Activated T-helper 1 cell treated with anti-CD3 and anti-CD28 coated beads, Interleukin-12 subunit alpha, Interleukin-12 subunit beta, Interleukin-2, Interleukin-4 antibody, amounts not matched to agents 30 ng/mL and 10 ng/mL and 1 ng/mL, durations not matched to agents 14 hours and 24 hours and 36 hours (primary cell): ENCODE results near the gene BHLHA9. TPM values are rescaled to one million over a fixed set of nuclear protein-coding genes. Genes with fewer than 3 reads are reported as not detected.

Source experiments
- DNase-seq: peaks from one replicate; pipeline ENCODE4 v3.0.0; 2021; ENCODE audit warnings: low spot score
- H3K27ac Mint-ChIP-seq: one replicate; pipeline ENCODE4 v1.8.0; 2021; ENCODE audit warnings: mild to moderate bottlenecking, mixed read lengths
- H3K27me3 Mint-ChIP-seq: one replicate; pipeline ENCODE4 v1.8.0; 2022; ENCODE audit warnings: mild to moderate bottlenecking, moderate library complexity, mixed read lengths; ENCODE audit not compliant: insufficient read depth
- H3K36me3 Mint-ChIP-seq: one replicate; pipeline ENCODE4 v1.8.0; 2021; ENCODE audit warnings: low read depth, mixed read lengths
- H3K4me1 Mint-ChIP-seq: one replicate; pipeline ENCODE4 v1.8.0; 2021; ENCODE audit warnings: low read depth, mixed read lengths
- H3K4me3 Mint-ChIP-seq: one replicate; pipeline ENCODE4 v1.8.0; 2021; ENCODE audit warnings: mild to moderate bottlenecking, moderate library complexity, mixed read lengths
- H3K9me3 Mint-ChIP-seq: one replicate; pipeline ENCODE4 v1.8.0; 2021; ENCODE audit warnings: mixed read lengths
- intact Hi-C: fragments of 100-400 bp; cut with micrococcal nuclease; formaldehyde crosslinking; loops from one replicate; pipeline ENCODE4 v1.15.1; 2024
- total RNA-seq: library from RNA; stranded (reverse); gene quantifications from 2 replicates; pipeline ENCODE4 v1.2.3, GENCODE V29; 2022

BHLHA9 gene
- total RNA-seq, 1 donor from 2014 or later = not detected

- Mint-ChIP-seq H3K36me3 (no peaks in the 10 kb centered on the region), H3K4me1 (peaks cover 15% of the 10 kb centered on the region), H3K9me3 (no peaks in the 10 kb centered on the region), H3K4me3 (no peak overlapping the region), H3K27ac (no peak overlapping the region), H3K27me3 (peaks cover 40% of the 10 kb centered on the region)
- intact Hi-C loops = no loop called here
- no peak for DNase-seq
Measured at GRCh38 chr17:1264196-1264595, 6.0 kb upstream of the BHLHA9 start.

- intact Hi-C loops = loop anchor here (1.0 to 5.0 kb wide), 2 partner anchors 8 to 295 kb away; partner anchors contain the start of gene PITPNA
- Mint-ChIP-seq H3K36me3 (no peaks in the 10 kb centered on the region), H3K27ac (no peak overlapping the region), H3K9me3 (no peaks in the 10 kb centered on the region), H3K4me1 (peaks cover 10% of the 10 kb centered on the region), H3K27me3 (peaks cover 33% of the 10 kb centered on the region), H3K4me3 (peak overlapping the region; percentile 78)
- no peak for DNase-seq
Measured at GRCh38 chr17:1267471-1267943, 2.7 kb upstream of the BHLHA9 start.

- H3K27me3 Mint-ChIP-seq = peaks cover 40% of the 10 kb centered on the region
- no peak overlapping the region for H3K4me3 Mint-ChIP-seq
- H3K9me3 Mint-ChIP-seq = no peaks in the 10 kb centered on the region
- DNase-seq = no peak
- no peak overlapping the region for H3K27ac Mint-ChIP-seq
- H3K36me3 Mint-ChIP-seq = no peaks in the 10 kb centered on the region
- H3K4me1 Mint-ChIP-seq = peaks cover 20% of the 10 kb centered on the region
- intact Hi-C loops = no loop called here
Measured at GRCh38 chr17:1271030-1271423, 783 bp downstream of the BHLHA9 start.

GRCh38 chr17:1271441-1271840, 1.2 kb downstream of the BHLHA9 start:
- Mint-ChIP-seq H3K9me3 (no peaks in the 10 kb centered on the region), H3K27me3 (peaks cover 37% of the 10 kb centered on the region), H3K4me1 (peaks cover 23% of the 10 kb centered on the region), H3K4me3 (no peak overlapping the region), H3K36me3 (no peaks in the 10 kb centered on the region), H3K27ac (no peak overlapping the region)
- intact Hi-C loops = no loop called here
- no peak for DNase-seq

GRCh38 chr17:1272701-1273100, 2.5 kb downstream of the BHLHA9 start:
- intact Hi-C loops = no loop called here
- Mint-ChIP-seq H3K36me3 (no peaks in the 10 kb centered on the region), H3K4me3 (no peak overlapping the region), H3K9me3 (no peaks in the 10 kb centered on the region), H3K4me1 (peaks cover 23% of the 10 kb centered on the region), H3K27me3 (peaks cover 37% of the 10 kb centered on the region), H3K27ac (no peak overlapping the region)
- DNase-seq = no peak

GRCh38 chr17:1273492-1274244, 3.4 kb downstream of the BHLHA9 start:
- H3K36me3 Mint-ChIP-seq = no peaks in the 10 kb centered on the region
- intact Hi-C loops = no loop called here

GRCh38 chr17:1274245-1274608, 4.0 kb downstream of the BHLHA9 start:
- H3K36me3 Mint-ChIP-seq = no peaks in the 10 kb centered on the region
- peaks cover 15% of the 10 kb centered on the region for H3K4me1 Mint-ChIP-seq
- intact Hi-C loops = no loop called here
- no peak for DNase-seq
- no peaks in the 10 kb centered on the region for H3K9me3 Mint-ChIP-seq
- peaks cover 33% of the 10 kb centered on the region for H3K27me3 Mint-ChIP-seq
- H3K4me3 Mint-ChIP-seq = no peak overlapping the region
- H3K27ac Mint-ChIP-seq = no peak overlapping the region

More at GRCh38 chr17:1273492-1274244, 3.4 kb downstream of the BHLHA9 start:
- Mint-ChIP-seq H3K9me3 (no peaks in the 10 kb centered on the region), H3K4me1 (peaks cover 21% of the 10 kb centered on the region), H3K4me3 (no peak overlapping the region), H3K27ac (no peak overlapping the region), H3K27me3 (peaks cover 38% of the 10 kb centered on the region)
- no peak for DNase-seq

- no peak for DNase-seq
- Mint-ChIP-seq H3K27me3 (peaks cover 23% of the 10 kb centered on the region), H3K36me3 (no peaks in the 10 kb centered on the region), H3K4me1 (peaks cover 13% of the 10 kb centered on the region), H3K27ac (peak overlapping the region; percentile 36), H3K9me3 (no peaks in the 10 kb centered on the region), H3K4me3 (peak overlapping the region; percentile 26)
- intact Hi-C loops = no loop called here
Measured at GRCh38 chr17:1275205-1275961, 5.1 kb downstream of the BHLHA9 start.

- intact Hi-C loops = loop anchor here (1.0 kb wide), 2 partner anchors 56 to 239 kb away; no protein-coding TSS in a partner anchor
- Mint-ChIP-seq H3K4me3 (peak overlapping the region; percentile 39), H3K4me1 (peaks cover 13% of the 10 kb centered on the region), H3K9me3 (no peaks in the 10 kb centered on the region), H3K27ac (peak overlapping the region; percentile 59), H3K36me3 (no peaks in the 10 kb centered on the region), H3K27me3 (peaks cover 23% of the 10 kb centered on the region)
- peak; percentile 63 for DNase-seq
Measured at GRCh38 chr17:1275962-1276736, 5.9 kb downstream of the BHLHA9 start.

GRCh38 chr17:1280652-1281051, 10.4 kb downstream of the BHLHA9 start:
- Mint-ChIP-seq H3K4me3 (no peak overlapping the region), H3K27ac (no peak overlapping the region), H3K27me3 (peaks cover 3% of the 10 kb centered on the region), H3K9me3 (no peaks in the 10 kb centered on the region), H3K36me3 (no peaks in the 10 kb centered on the region), H3K4me1 (peaks cover 7% of the 10 kb centered on the region)
- intact Hi-C loops = no loop called here
- DNase-seq = no peak

- Mint-ChIP-seq H3K4me3 (no peak overlapping the region), H3K27ac (peak overlapping the region; percentile 21), H3K4me1 (no peaks in the 10 kb centered on the region), H3K36me3 (peaks cover 4% of the 10 kb centered on the region), H3K9me3 (peaks cover 9% of the 10 kb centered on the region), H3K27me3 (no peaks in the 10 kb centered on the region)
- DNase-seq = no peak
- intact Hi-C loops = no loop called here
Measured at GRCh38 chr17:1286379-1287106, 16.3 kb downstream of the BHLHA9 start.

GRCh38 chr17:1289695-1290094, 19.5 kb downstream of the BHLHA9 start:
- no peak overlapping the region for H3K4me3 Mint-ChIP-seq
- H3K36me3 Mint-ChIP-seq = peaks cover 9% of the 10 kb centered on the region
- peaks cover 27% of the 10 kb centered on the region for H3K4me1 Mint-ChIP-seq
- no peak overlapping the region for H3K27ac Mint-ChIP-seq
- H3K9me3 Mint-ChIP-seq = peaks cover 17% of the 10 kb centered on the region
- intact Hi-C loops = no loop called here
- no peaks in the 10 kb centered on the region for H3K27me3 Mint-ChIP-seq
- no peak for DNase-seq
